Endodermal cell (in vitro differentiated cells): ENCODE results near the gene CEP85. TPM values are rescaled to one million over a fixed set of nuclear protein-coding genes. Genes with fewer than 3 reads are reported as not detected.

Experiments
- DNase-seq: peaks from one replicate; pipeline ENCODE4 v3.0.0-alpha.2; 2017
- H3K27ac ChIP-seq: 2 replicates; pipeline ENCODE4 v1.5.1; 2013; ENCODE audit warnings: mild to moderate bottlenecking, low read depth, low read length, moderate library complexity
- H3K27me3 ChIP-seq: 2 replicates; pipeline ENCODE4 v1.6.1; 2013; ENCODE audit warnings: mild to moderate bottlenecking, low read length, moderate library complexity; ENCODE audit not compliant: insufficient read depth, control insufficient read depth, poor library complexity, severe bottlenecking
- H3K36me3 ChIP-seq: 2 replicates; pipeline ENCODE4 v1.7.0; 2013; ENCODE audit warnings: mild to moderate bottlenecking, low read length, moderate library complexity; ENCODE audit not compliant: control insufficient read depth, insufficient read depth
- H3K4me1 ChIP-seq: one replicate; pipeline ENCODE4 v1.7.0; 2013; ENCODE audit warnings: low read length; ENCODE audit not compliant: control insufficient read depth, insufficient read depth
- H3K4me3 ChIP-seq: 2 replicates; pipeline ENCODE4 v1.5.1; 2013; ENCODE audit warnings: mild to moderate bottlenecking, low read length, moderate library complexity
- H3K9ac ChIP-seq: 2 replicates; pipeline ENCODE4 v1.6.1; 2013; ENCODE audit warnings: mild to moderate bottlenecking, low read length, moderate library complexity; ENCODE audit not compliant: poor library complexity, severe bottlenecking; ENCODE audit errors: extremely low read depth
- H3K9me3 ChIP-seq: 2 replicates; pipeline ENCODE4 v1.6.1; 2013; ENCODE audit warnings: mild to moderate bottlenecking, low read length, moderate library complexity; ENCODE audit not compliant: control insufficient read depth
- H3K27ac Mint-ChIP-seq: 2 replicates; pipeline ENCODE4 v1.8.0; 2020; ENCODE audit warnings: mixed read lengths
- H3K27me3 Mint-ChIP-seq: 2 replicates; pipeline ENCODE4 v1.8.0; 2021; ENCODE audit warnings: mild to moderate bottlenecking, mixed read lengths; ENCODE audit not compliant: insufficient read depth
- H3K36me3 Mint-ChIP-seq: 2 replicates; pipeline ENCODE4 v1.8.0; 2020; ENCODE audit warnings: low read depth, mixed read lengths
- H3K4me1 Mint-ChIP-seq: 2 replicates; pipeline ENCODE4 v1.8.0; 2020; ENCODE audit warnings: mixed read lengths
- H3K4me3 Mint-ChIP-seq: 2 replicates; pipeline ENCODE4 v1.8.0; 2020; ENCODE audit warnings: mild to moderate bottlenecking, moderate library complexity, mixed read lengths
- H3K9me3 Mint-ChIP-seq: 2 replicates; pipeline ENCODE4 v1.8.0; 2020; ENCODE audit warnings: mild to moderate bottlenecking, mixed read lengths
- WGBS, 2 experiments: methylation state at CpG; one replicate each; pipeline versions ENCODE4 v1.1.5 to v1.1.7; 2013; ENCODE audit warnings: missing lambda C conversion rate in 2 of 2, mixed read lengths in 1 of 2; ENCODE audit not compliant: insufficient coverage in 1 of 2, insufficient read length in 1 of 2; 5-methylcytosine and 5-hydroxymethylcytosine counted together
- total RNA-seq, 2 donors: library from RNA; stranded (reverse); fragmentation: NEBNext Ultra II Directional in 1 of 2; extraction: Animal tissue kit (Norgen Biotek cat#: 25700) in 1 of 2; gene quantifications; 2 replicates in 1 of 2; 3 replicates in 1 of 2; pipeline ENCODE4 v1.2.1, GENCODE V29; 2021
- TF ChIP-seq, protein P1 (sequence below): fragments of 200-600 bp; sonication (generic); conservative IDR thresholded peaks from 2 replicates; pipeline ENCODE4 v1.5.0; 2021; ENCODE audit warnings: antibody characterized with exemption, mild to moderate bottlenecking

The CEP85 gene
- total RNA-seq, 2 donors from 2014 or later, result 25.6 to 43.6 TPM

GRCh38 chr1:26283871-26284596, 50.0 kb downstream of the CEP85 start:
- no peak overlapping the region for H3K27ac ChIP-seq
- peaks cover 11% of the 10 kb centered on the region for H3K4me1 ChIP-seq
- peaks cover 23% of the 10 kb centered on the region for H3K4me1 Mint-ChIP-seq
- H3K4me3 ChIP-seq, result no peak overlapping the region
- no peak overlapping the region for H3K9ac ChIP-seq
- 93% methylated on average over 8 to 12 of the region's 12 CpGs for WGBS, 2 experiments
- DNase-seq, result no peak
- H3K9me3 ChIP-seq, result no peaks in the 10 kb centered on the region
- peaks cover 6% of the 10 kb centered on the region for H3K36me3 Mint-ChIP-seq
- H3K9me3 Mint-ChIP-seq, result no peaks in the 10 kb centered on the region
- H3K36me3 ChIP-seq, result peaks cover 11% of the 10 kb centered on the region
- H3K27ac Mint-ChIP-seq, result no peak overlapping the region
- no peaks in the 10 kb centered on the region for H3K27me3 ChIP-seq
- H3K27me3 Mint-ChIP-seq, result no peaks in the 10 kb centered on the region
- TF ChIP-seq, protein P1, sequence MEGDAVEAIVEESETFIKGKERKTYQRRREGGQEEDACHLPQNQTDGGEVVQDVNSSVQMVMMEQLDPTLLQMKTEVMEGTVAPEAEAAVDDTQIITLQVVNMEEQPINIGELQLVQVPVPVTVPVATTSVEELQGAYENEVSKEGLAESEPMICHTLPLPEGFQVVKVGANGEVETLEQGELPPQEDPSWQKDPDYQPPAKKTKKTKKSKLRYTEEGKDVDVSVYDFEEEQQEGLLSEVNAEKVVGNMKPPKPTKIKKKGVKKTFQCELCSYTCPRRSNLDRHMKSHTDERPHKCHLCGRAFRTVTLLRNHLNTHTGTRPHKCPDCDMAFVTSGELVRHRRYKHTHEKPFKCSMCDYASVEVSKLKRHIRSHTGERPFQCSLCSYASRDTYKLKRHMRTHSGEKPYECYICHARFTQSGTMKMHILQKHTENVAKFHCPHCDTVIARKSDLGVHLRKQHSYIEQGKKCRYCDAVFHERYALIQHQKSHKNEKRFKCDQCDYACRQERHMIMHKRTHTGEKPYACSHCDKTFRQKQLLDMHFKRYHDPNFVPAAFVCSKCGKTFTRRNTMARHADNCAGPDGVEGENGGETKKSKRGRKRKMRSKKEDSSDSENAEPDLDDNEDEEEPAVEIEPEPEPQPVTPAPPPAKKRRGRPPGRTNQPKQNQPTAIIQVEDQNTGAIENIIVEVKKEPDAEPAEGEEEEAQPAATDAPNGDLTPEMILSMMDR, result no peak
- no peak overlapping the region for H3K4me3 Mint-ChIP-seq

- H3K9ac ChIP-seq, result no peak overlapping the region
- H3K36me3 Mint-ChIP-seq, result peaks cover 6% of the 10 kb centered on the region
- H3K27me3 Mint-ChIP-seq, result no peaks in the 10 kb centered on the region
- H3K27me3 ChIP-seq, result no peaks in the 10 kb centered on the region
- H3K36me3 ChIP-seq, result peaks cover 11% of the 10 kb centered on the region
- DNase-seq, result peak; percentile 92
- no peaks in the 10 kb centered on the region for H3K9me3 Mint-ChIP-seq
- H3K27ac Mint-ChIP-seq, result peak overlapping the region; percentile 19
- no peak overlapping the region for H3K4me3 Mint-ChIP-seq
- whole genome bisulfite sequencing, 2 experiments, result 50 to 52% methylated on average over 17 to 22 of the region's 22 CpGs
- no peaks in the 10 kb centered on the region for H3K9me3 ChIP-seq
- H3K4me1 ChIP-seq, result peaks cover 11% of the 10 kb centered on the region
- H3K4me3 ChIP-seq, result no peak overlapping the region
- TF ChIP-seq, protein P1, result peak; percentile 93
- peaks cover 18% of the 10 kb centered on the region for H3K4me1 Mint-ChIP-seq
- H3K27ac ChIP-seq, result no peak overlapping the region
Observed at GRCh38 chr1:26284597-26285347, 50.8 kb downstream of the CEP85 start.

GRCh38 chr1:26285366-26286063, 51.5 kb downstream of the CEP85 start:
- H3K4me1 Mint-ChIP-seq, result peaks cover 25% of the 10 kb centered on the region
- peaks cover 6% of the 10 kb centered on the region for H3K36me3 Mint-ChIP-seq
- H3K27me3 ChIP-seq, result no peaks in the 10 kb centered on the region
- H3K27ac ChIP-seq, result no peak overlapping the region
- DNase-seq, result peak; percentile 96
- no peaks in the 10 kb centered on the region for H3K27me3 Mint-ChIP-seq
- no peaks in the 10 kb centered on the region for H3K9me3 Mint-ChIP-seq
- 79 to 86% methylated on average over 13 to 19 of the region's 19 CpGs for WGBS, 2 experiments
- H3K4me3 ChIP-seq, result no peak overlapping the region
- H3K27ac Mint-ChIP-seq, result no peak overlapping the region
- peaks cover 11% of the 10 kb centered on the region for H3K4me1 ChIP-seq
- H3K4me3 Mint-ChIP-seq, result no peak overlapping the region
- TF ChIP-seq, protein P1, result peak; percentile 87
- no peak overlapping the region for H3K9ac ChIP-seq
- peaks cover 11% of the 10 kb centered on the region for H3K36me3 ChIP-seq
- H3K9me3 ChIP-seq, result no peaks in the 10 kb centered on the region
